GM18861 (cell line): ENCODE measurements around the gene STRIP2.
"Not testable (repeated sequence)": the region's sequence is repeated elsewhere in the genome, so short reads cannot be mapped to it uniquely, and the experiment has no call there.

Experiments
- ATAC-seq: cut with Tn5 transposase; IDR thresholded peaks from one replicate; pipeline ENCODE4 v1.9.1; 2021; ENCODE audit not compliant: unreplicated experiment

STRIP2 gene

GRCh38 chr7:129493555-129493954 lies 59.3 kb downstream of the STRIP2 start:
- no peak for ATAC-seq

- ATAC-seq = peak; percentile 84
Measured at GRCh38 chr7:129494041-129494440, 59.8 kb downstream of the STRIP2 start.

- ATAC-seq = no peak
Measured at GRCh38 chr7:129495987-129496386, 61.8 kb downstream of the STRIP2 start.

GRCh38 chr7:129496653-129497052 lies 62.4 kb downstream of the STRIP2 start:
- ATAC-seq = no peak

GRCh38 chr7:129497156-129497555 lies 62.9 kb downstream of the STRIP2 start:
- no peak for ATAC-seq

GRCh38 chr7:129498021-129498420 lies 63.8 kb downstream of the STRIP2 start:
- no peak for ATAC-seq

- no peak for ATAC-seq
Measured at GRCh38 chr7:129499999-129500398, 65.8 kb downstream of the STRIP2 start.

- ATAC-seq = peak; percentile 82
Measured at GRCh38 chr7:129501760-129502707, 67.8 kb downstream of the STRIP2 start, which contains the start of gene SMKR1. Gene SMKR1 (plus strand): TSS chr7:129502531. CDS start chr7:129502825, 294 bp downstream.

- peak; percentile 1 for ATAC-seq
Measured at GRCh38 chr7:129502708-129503685, 68.8 kb downstream of the STRIP2 start.

GRCh38 chr7:129503725-129504124 lies 69.5 kb downstream of the STRIP2 start:
- no peak for ATAC-seq

GRCh38 chr7:129512192-129512591 lies 78.0 kb downstream of the STRIP2 start:
- no peak for ATAC-seq

GRCh38 chr7:129513546-129513945 lies 79.3 kb downstream of the STRIP2 start:
- ATAC-seq = no peak

- no peak for ATAC-seq
Measured at GRCh38 chr7:129514683-129515082, 80.5 kb downstream of the STRIP2 start.

- no peak for ATAC-seq
Measured at GRCh38 chr7:129515381-129515780, 81.1 kb downstream of the STRIP2 start.

GRCh38 chr7:129517931-129518330 lies 83.7 kb downstream of the STRIP2 start:
- ATAC-seq = no peak

GRCh38 chr7:129519464-129519863 lies 85.2 kb downstream of the STRIP2 start:
- no peak for ATAC-seq

GRCh38 chr7:129522088-129522970 lies 88.1 kb downstream of the STRIP2 start:
- ATAC-seq = no peak

- no peak for ATAC-seq
Measured at GRCh38 chr7:129522971-129523340, 88.7 kb downstream of the STRIP2 start.

GRCh38 chr7:129523924-129524323 lies 89.7 kb downstream of the STRIP2 start:
- no peak for ATAC-seq

GRCh38 chr7:129524405-129524804 lies 90.2 kb downstream of the STRIP2 start:
- not testable (repeated sequence) for ATAC-seq
